GM19438 (cell line): ENCODE data around the gene CRTC3.
"Not testable (repeated sequence)": the region's sequence is repeated elsewhere in the genome, so short reads cannot be mapped to it uniquely, and the experiment has no call there.

Source experiments
- ATAC-seq: cut with Tn5 transposase; IDR thresholded peaks from one replicate; pipeline ENCODE4 v1.9.1; 2021; ENCODE audit warnings: low read depth; ENCODE audit not compliant: unreplicated experiment

The CRTC3 gene

GRCh38 chr15:90618330-90619125 is 88.8 kb downstream of the CRTC3 start:
- ATAC-seq, result no peak

DNA sequence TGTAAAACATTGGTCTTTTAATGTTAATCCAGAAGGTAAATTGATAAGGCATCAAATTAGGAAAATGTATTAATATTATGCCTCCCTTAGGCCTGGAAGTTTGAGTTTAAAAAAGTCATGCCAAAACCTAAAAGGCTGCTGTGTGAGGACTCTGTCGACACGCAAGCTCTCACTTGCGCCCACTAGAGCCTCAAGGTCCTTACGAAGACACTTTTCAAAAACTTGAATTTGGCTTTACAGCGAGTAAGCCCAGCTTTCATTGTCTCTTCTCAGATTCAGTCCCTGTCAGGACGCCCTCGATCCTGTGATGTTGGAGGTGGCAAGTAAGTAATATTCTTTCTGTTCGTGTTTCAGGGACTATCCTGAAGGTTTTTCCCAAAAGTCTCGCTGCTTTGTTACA is 89.7 kb downstream of the CRTC3 start:
- ATAC-seq, result no peak

DNA sequence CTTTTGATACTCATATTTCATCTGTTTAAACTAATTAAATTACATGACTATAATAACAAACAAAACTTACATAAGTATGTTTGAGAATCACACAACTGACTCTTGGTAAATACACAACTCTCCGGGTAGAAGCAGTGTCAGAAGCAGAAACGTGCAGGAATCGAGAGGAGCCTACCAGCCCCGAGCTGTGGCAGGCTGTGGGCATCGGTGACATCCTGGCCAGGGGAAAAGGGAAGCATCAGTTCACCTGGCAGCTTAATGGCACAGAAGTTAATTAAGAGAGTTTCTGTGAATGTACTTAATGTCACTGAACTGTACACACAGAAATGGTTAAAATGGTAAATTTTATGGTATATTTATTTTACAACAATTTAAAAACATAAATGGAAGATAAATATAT is 90.2 kb downstream of the CRTC3 start:
- ATAC-seq, result no peak

- ATAC-seq, result no peak
These were observed 90.8 kb downstream of the CRTC3 start for GRCh38 chr15:90620379-90621067.

DNA sequence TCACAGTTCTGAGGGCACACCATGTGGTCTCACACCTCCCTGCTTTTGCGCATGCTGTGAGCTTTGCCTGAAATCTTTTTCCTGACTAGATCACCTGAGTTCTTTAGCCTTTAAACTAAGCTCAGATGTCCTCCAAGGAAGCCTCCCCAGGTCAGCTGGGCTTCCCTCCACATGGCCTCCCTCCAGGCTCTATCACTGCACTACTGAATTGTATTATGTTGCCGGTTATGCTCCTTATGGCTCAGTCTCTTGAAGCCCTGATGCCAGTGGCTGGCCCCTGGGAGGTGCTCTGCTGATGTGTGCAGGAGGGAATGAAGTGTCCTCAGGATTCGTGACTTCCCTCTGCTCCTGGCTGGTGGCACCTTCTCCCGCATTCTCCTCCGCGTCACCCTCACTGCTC is 94.1 kb downstream of the CRTC3 start:
- no peak for ATAC-seq

DNA sequence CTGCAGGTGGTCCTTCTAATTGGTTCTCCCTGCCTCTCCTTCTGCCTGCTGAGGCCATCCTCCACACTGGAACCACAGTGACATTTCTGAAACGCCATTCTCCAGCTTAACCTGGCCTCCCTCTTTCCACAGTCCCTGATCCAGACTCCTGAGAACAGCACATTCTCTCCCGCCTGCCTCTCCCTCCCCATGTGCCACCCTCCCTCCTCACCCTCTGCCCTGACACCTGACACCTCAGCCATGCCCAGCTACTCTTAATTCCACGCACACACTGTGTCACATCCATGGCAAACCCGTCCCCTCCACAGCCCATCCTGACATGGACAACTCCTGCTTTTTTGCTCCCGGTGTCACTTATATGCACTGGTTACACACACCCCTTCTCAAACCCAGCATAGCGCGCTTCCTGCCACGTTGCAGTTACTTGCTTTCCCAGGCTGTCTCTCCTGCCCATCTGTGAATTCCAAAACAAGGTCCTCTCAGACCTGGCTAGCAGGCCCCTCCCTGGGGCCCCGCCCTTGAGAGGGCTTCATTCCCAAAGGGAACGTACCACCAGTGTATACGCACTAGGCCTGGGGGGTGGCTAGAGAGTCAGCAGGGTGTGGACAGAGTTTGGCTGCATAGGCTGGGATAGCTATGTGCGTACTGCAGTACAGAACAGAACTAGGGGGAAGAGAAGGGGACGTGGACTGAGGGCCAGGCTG is 94.7 kb downstream of the CRTC3 start:
- no peak for ATAC-seq

DNA sequence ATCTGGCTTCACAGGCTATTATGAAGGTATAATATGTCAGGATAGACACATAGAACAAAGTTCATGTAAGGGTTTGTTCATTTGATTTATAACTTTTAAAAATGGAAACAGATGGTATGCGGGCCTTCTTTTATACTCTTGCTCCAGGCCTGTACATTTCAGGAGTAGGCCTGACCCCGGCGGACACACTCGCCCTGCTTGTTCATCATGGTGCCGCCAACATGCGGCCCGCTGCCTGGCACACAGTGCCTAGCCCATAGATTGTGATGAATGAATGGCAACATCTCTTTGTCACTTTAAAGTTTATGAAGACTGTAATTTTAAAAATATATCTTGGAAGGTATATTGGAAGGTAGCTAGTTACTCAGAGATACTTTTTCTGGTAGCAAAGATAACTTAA is 95.3 kb downstream of the CRTC3 start:
- ATAC-seq, result no peak

DNA sequence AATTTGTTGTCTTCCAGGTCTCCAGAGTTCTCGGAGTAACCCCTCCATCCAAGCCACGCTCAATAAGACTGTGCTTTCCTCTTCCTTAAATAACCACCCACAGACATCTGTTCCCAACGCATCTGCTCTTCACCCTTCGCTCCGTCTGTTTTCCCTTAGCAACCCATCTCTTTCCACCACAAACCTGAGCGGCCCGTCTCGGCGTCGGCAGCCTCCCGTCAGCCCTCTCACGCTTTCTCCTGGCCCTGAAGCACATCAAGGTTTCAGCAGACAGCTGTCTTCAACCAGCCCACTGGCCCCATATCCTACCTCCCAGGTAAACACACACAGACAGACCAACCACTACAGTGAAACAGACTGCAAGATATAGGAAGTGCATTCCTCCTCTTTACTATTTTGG is 99.5 kb downstream of the CRTC3 start:
- ATAC-seq, result no peak

- ATAC-seq, result no peak
These were observed 103.6 kb downstream of the CRTC3 start for GRCh38 chr15:90633360-90633759.

GRCh38 chr15:90636993-90637392 is 107.3 kb downstream of the CRTC3 start:
- not testable (repeated sequence) for ATAC-seq

GRCh38 chr15:90637693-90638092 is 108.0 kb downstream of the CRTC3 start:
- ATAC-seq, result no peak

GRCh38 chr15:90638201-90638691 is 108.5 kb downstream of the CRTC3 start:
- no peak for ATAC-seq

- no peak for ATAC-seq
These were observed 109.2 kb downstream of the CRTC3 start for GRCh38 chr15:90638963-90639362.

DNA sequence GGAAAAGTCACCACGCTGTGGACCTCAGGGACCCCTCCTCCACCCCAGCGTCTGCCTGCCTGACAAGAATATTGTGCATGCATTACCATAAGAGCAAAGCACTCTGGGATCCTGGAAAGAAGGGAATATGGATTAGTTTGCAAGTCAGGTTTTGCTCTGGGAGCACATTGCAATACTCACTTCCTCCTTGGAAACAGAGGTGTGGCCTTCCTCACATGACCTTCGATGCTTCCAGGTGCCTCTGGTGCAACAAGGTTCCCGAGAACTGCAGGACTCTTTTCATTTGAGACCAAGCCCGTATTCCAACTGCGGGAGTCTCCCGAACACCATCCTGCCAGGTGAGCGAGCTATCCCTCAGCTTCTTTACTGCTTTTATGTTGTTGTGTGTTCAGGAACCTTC is 111.1 kb downstream of the CRTC3 start:
- ATAC-seq, result no peak

GRCh38 chr15:90641581-90642463 is 112.1 kb downstream of the CRTC3 start:
- ATAC-seq, result no peak

DNA sequence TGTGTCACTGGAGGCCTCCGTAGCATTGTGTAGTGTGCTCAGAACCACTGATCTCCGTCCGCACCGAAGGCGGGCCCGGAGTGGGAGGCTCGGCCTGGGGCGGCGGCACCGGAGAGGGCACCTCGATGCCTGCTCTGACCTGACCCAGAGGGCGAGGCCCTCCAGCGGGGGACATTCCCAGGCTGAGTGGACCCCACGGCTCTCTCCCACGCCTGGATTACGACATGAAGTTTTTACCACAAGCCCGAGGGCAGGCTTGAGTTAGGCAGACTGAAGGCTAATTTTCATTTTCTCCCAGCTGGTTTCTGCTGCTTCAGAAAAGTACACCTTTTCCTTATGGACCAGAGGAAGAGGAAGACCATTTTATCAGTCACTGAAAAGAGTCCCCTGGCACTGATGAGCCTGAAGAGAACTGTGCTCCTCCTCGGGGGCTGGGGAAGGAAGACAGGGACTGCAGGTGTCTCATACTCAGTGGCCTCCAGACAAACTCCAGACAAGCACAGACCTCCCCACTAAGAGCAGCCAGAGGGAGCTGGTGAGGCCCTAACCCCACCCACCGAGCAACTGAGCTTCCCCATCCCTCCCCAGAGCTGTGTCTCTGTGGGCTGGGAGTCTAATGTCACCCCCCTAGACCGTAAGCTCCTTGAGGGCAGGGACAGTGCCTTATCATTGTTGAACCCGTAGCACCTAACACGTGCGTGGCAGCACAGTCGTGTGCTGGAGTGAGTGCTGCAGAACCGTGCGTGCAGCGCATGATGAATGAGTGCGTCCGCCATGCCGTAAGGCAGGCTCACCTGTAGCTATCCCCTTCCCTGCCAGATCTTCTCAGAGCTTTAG is 113.0 kb downstream of the CRTC3 start:
- ATAC-seq, result no peak

DNA sequence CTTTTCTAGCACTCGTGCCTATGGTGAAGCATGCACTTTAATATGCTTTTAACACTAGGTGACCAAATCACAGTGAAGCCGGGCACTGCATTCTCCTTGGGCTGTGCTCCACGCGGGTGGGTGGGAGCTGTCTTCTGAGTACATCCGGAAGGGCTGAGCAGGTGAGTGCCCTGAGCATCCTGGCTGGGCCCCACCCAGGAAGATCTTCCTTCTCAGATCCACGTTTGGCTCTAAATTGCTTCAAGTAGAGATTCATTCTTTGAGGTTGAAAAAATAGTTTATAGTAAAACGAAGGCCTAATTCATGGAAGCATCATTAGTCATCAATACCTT is 113.5 kb downstream of the CRTC3 start:
- ATAC-seq, result no peak

GRCh38 chr15:90644526-90644925 is 114.8 kb downstream of the CRTC3 start:
- ATAC-seq, result no peak

DNA sequence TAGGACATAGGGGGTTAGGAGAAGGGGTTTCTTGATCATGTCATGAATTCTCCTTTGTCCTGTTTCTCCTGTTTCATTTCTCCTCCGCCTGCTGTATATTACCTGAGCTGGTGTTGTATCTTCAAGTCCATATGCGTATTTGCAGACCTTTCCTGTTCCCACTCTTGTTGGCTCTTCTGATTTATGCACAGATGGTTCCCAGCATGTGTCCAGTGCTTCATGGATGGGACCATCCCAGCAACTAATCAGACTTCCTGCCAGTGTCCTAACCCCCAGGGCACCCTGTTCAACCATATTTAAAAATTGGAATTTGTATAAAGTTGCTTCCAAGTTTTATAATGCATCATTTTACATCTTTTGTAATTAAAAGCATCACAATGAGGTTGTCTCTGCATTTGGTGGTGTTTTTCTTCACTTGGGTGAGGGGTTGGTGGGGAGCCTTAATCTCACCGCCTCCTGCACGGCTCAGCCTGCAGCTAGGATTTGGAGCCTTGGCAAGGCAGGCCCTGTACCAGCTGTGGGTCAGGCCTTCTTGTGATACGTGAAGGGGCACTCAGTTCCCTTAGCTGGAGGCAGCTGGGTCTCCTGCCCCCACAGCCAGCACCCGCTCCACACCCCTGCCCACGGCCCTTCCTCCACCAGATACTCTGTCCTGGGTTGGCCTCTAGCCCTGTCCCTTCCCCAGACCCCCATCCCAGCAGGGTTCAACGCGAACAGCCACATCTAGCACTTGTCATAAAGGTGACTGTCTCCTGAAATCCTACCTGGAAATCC is 115.4 kb downstream of the CRTC3 start:
- ATAC-seq, result no peak
